Fibroblast of mammary gland (primary cell): Measurements from ENCODE around the gene ENDOG.

Experiments used
- DNase-seq: peaks from one replicate; pipeline ENCODE4 v3.0.0-alpha.2; 2010; ENCODE audit warnings: low read depth
- H3K4me3 ChIP-seq: 2 replicates; pipeline ENCODE4 v1.5.1; 2011; ENCODE audit warnings: low read depth, mild to moderate bottlenecking, low read length, moderate library complexity; ENCODE audit not compliant: control insufficient read depth
- TF ChIP-seq, protein P1 (sequence below): conservative IDR thresholded peaks from 2 replicates; pipeline ENCODE4 v1.5.1; 2011; ENCODE audit warnings: low read depth, low read length, inconsistent platforms; ENCODE audit not compliant: control insufficient read depth, insufficient read depth

The ENDOG gene

DNA sequence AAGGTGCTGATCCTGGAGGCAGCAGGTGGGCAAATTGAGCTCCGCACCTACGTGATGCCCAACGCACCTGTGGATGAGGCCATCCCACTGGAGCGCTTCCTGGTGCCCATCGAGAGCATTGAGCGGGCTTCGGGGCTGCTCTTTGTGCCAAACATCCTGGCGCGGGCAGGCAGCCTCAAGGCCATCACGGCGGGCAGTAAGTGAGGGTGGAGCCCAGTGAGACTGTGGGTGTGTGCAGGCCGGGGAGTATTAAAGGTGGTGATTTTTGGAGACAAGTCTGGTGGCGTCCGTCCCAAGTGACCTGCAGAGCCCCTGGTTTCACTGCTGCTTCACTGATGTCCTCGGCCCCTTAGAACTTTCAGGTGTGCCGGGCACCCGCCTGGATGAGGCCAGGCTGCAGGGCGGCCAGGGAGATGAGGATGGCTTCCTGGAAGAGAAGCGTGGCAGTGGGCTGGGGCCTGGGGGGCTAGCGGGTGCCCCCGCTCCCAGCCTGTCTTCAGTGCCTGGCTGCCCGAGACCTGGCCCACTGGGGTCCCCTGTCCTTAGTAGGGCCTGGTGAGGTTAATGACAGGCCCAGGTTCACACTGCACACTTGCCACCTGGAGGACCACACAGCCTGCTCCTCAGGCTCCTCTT, 4.2 kb downstream of the ENDOG start:
- TF ChIP-seq, protein P1, sequence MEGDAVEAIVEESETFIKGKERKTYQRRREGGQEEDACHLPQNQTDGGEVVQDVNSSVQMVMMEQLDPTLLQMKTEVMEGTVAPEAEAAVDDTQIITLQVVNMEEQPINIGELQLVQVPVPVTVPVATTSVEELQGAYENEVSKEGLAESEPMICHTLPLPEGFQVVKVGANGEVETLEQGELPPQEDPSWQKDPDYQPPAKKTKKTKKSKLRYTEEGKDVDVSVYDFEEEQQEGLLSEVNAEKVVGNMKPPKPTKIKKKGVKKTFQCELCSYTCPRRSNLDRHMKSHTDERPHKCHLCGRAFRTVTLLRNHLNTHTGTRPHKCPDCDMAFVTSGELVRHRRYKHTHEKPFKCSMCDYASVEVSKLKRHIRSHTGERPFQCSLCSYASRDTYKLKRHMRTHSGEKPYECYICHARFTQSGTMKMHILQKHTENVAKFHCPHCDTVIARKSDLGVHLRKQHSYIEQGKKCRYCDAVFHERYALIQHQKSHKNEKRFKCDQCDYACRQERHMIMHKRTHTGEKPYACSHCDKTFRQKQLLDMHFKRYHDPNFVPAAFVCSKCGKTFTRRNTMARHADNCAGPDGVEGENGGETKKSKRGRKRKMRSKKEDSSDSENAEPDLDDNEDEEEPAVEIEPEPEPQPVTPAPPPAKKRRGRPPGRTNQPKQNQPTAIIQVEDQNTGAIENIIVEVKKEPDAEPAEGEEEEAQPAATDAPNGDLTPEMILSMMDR, result no peak
- H3K4me3 ChIP-seq, result no peak overlapping the region
- no peak for DNase-seq

DNA sequence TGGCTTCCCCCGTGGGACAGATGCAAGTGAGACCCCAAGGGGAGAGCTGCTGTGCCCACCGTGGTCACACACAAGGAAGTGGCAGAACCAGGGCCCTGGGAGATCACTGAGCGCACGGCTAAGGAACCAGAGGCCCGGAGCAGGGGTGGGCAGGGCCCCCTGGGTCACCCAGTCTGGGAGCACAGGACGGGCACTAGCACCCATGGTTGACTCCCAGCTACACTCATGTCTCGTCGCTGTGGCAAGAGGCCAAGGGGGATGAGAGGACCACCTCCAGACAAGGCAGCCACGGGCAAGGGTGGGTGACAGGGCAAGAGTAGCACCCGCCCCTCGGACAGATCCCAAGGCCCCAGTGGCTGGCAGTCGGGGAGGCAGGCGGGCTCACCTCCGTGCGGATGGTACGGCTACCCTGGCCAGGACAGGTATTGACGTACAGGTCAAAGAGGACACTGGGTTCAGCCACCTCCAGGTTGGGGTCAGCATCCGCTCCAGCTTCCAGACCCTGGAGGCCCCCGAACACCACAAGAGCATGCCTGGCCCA, 5.1 kb downstream of the ENDOG start:
- DNase-seq, result no peak
- TF ChIP-seq, protein P1, result no peak
- no peak overlapping the region for H3K4me3 ChIP-seq

DNA sequence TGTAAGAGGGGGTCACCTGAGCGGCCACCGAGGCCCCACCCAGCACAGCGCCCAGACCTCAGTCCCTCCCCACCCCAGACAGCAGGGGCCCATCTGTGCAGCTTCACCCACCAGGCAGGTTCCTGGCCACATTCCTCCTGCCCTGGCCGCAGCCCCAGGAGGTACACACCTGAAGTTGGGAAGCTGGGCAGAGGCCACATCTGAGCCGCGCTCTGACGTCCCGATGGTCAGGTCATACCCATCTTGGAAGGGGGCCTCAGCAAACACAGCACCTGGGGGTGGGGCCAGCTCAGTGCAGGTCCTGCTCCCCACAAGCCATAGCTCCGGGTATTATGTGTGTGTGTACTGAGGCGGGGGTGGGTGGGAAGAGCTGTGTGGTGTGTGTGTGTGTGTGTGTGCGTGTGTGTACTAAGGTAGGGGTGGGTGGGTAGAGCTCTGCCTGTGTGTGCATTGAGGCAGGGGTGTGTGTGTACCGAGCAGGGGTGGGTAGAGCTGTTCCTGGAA, 5.7 kb downstream of the ENDOG start:
- TF ChIP-seq, protein P1, result no peak
- DNase-seq, result no peak
- H3K4me3 ChIP-seq, result no peak overlapping the region

DNA sequence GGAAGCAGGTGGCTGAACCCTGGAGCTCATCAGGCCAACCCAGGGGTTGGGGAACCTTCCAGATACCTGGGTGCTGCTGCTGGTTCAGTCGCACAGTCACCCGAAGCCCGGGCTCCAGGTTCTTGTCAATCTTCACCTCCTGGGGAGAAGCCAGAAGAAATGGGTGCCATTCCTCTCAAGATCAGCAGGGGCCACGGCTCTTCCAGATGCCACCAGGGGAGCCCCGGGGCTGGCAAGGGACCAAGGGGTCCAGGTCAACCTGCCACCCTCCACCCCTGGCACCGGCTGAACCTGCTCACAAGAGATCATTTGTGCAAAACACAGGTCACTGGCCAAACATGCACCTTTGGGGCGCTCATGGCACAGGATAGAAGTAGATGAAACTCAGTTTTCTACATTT, 6.6 kb downstream of the ENDOG start:
- no peak for DNase-seq
- TF ChIP-seq, protein P1, result no peak
- H3K4me3 ChIP-seq, result no peak overlapping the region

DNA sequence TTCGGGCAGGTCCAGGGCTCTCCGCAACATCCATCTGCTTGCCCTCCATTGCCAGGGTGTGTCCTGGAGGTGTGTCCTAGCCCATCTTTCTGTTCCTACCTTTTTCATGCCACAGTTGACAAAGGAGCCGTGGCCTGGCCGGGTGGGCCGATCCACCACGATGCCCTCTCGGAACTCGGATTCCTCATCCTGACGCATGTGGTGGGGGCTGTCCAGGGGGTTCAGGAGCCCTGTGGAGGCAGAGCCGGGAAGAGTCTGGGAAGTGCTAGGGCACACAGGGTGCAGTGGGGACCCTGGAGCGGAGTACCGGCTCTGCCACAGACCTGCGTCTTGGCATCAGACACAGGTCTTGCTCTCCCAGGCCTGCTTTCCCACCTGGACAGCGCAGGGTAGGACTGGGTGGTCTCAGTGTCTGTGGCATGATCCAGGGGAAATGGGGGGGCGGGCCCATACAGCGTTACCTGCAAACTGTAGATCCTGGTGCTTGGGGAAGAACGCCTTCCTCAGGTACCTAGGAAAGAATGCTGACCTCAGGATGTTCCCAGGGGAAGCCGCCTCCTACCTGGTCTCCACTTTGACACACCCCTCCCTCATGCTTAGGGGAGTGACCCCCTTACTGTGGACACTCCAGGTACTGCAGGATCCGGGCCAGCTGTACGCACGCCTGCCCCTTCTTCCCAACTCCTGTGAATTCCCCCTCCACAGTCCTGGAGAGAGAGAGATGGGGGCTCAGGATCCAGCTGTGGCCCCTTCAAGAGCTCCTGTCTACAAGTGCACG, 7.8 kb downstream of the ENDOG start:
- TF ChIP-seq, protein P1, result no peak
- no peak overlapping the region for H3K4me3 ChIP-seq
- no peak for DNase-seq

DNA sequence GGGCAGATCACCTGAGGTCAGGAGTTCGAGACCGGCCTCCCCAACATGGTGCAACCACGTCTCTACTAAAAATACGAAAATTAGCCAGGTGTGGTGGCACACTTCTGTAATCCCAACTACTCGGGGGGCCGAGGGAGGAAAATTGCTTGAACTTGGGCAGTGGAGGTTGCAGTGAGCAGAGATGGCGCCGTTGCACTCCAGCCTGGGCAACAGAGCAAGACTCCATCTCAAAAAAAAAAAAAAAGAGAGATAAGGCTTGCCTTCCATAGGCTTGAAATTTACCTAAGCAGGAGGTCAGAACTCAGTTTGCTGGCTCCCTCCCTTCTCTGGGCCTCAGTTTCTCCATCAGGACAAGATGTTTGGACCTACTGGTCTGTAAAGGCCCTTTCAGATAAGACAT, 10.0 kb downstream of the ENDOG start:
- TF ChIP-seq, protein P1, result no peak
- no peak overlapping the region for H3K4me3 ChIP-seq
- DNase-seq, result no peak
